IPS DF 6.9 (cell line): ENCODE results near the gene HM13.
"Not testable (repeated sequence)": the region's sequence is repeated elsewhere in the genome, so short reads cannot be mapped to it uniquely, and the experiment has no call there.

Source experiments
- DNase-seq: peaks from one replicate; pipeline ENCODE4 v3.0.0-alpha.2; 2013; ENCODE audit warnings: low read depth, low spot score
- H3K27ac ChIP-seq: one replicate; pipeline ENCODE4 v1.5.1; 2013; ENCODE audit warnings: low read length, control low read depth
- H3K27me3 ChIP-seq: 2 replicates; pipeline ENCODE4 v1.6.1; 2013; ENCODE audit warnings: mild to moderate bottlenecking, low read length; ENCODE audit not compliant: control insufficient read depth, insufficient read depth
- H3K36me3 ChIP-seq: 2 replicates; pipeline ENCODE4 v1.6.1; 2013; ENCODE audit warnings: low read length; ENCODE audit not compliant: control insufficient read depth, insufficient read depth
- H3K4me1 ChIP-seq: 2 replicates; pipeline ENCODE4 v1.6.1; 2013; ENCODE audit warnings: low read length; ENCODE audit not compliant: control insufficient read depth, insufficient read depth
- H3K4me3 ChIP-seq: 2 replicates; pipeline ENCODE4 v1.5.1; 2013; ENCODE audit warnings: mild to moderate bottlenecking, low read length
- H3K9me3 ChIP-seq: 2 replicates; pipeline ENCODE4 v1.6.1; 2013; ENCODE audit warnings: low read length, inconsistent platforms; ENCODE audit not compliant: control insufficient read depth, insufficient read depth
- WGBS: extraction: QIAGEN DNeasy Blood & Tissue Kit; methylation state at CpG from one replicate; pipeline ENCODE4 v1.1.7; 2013; ENCODE audit warnings: mixed read lengths, missing lambda C conversion rate; ENCODE audit not compliant: insufficient read length, insufficient coverage; 5-methylcytosine and 5-hydroxymethylcytosine counted together

Gene HM13

GRCh38 chr20:31484001-31484400 is 30.2 kb upstream of the HM13 start:
- H3K27ac ChIP-seq, result no peak overlapping the region
- no peaks in the 10 kb centered on the region for H3K36me3 ChIP-seq
- no peak overlapping the region; the same call in 1 of the 2 replicates for H3K4me3 ChIP-seq
- H3K27me3 ChIP-seq, result no peaks in the 10 kb centered on the region
- no peaks in the 10 kb centered on the region; the same call in 1 of the 2 replicates for H3K9me3 ChIP-seq
- H3K4me1 ChIP-seq, result no peaks in the 10 kb centered on the region
- DNase-seq, result no peak
- no CpG with 5 or more reads among the region's 36 CpGs for WGBS

- no peaks in the 10 kb centered on the region for H3K27me3 ChIP-seq
- H3K9me3 ChIP-seq, result no peaks in the 10 kb centered on the region; the same call in 1 of the 2 replicates
- no peaks in the 10 kb centered on the region for H3K36me3 ChIP-seq
- H3K27ac ChIP-seq, result no peak overlapping the region
- no CpG with 5 or more reads among the region's 31 CpGs for WGBS
- no peaks in the 10 kb centered on the region for H3K4me1 ChIP-seq
- no peak overlapping the region for H3K4me3 ChIP-seq
- no peak for DNase-seq
Measured at GRCh38 chr20:31485450-31486339, 28.5 kb upstream of the HM13 start.

GRCh38 chr20:31488115-31488514 is 26.1 kb upstream of the HM13 start:
- H3K36me3 ChIP-seq, result no peaks in the 10 kb centered on the region
- no peak for DNase-seq
- no peaks in the 10 kb centered on the region for H3K4me1 ChIP-seq
- H3K27me3 ChIP-seq, result no peaks in the 10 kb centered on the region
- H3K4me3 ChIP-seq, result no peak overlapping the region
- no peaks in the 10 kb centered on the region; the same call in 1 of the 2 replicates for H3K9me3 ChIP-seq
- H3K27ac ChIP-seq, result no peak overlapping the region
- WGBS, result no CpG with 5 or more reads among the region's 2 CpGs

GRCh38 chr20:31489152-31489551 is 25.1 kb upstream of the HM13 start:
- Histone ChIP-seq H3K9me3 (no peaks in the 10 kb centered on the region; the same call in 1 of the 2 replicates), H3K4me1 (no peaks in the 10 kb centered on the region), H3K27ac (no peak overlapping the region), H3K36me3 (no peaks in the 10 kb centered on the region), H3K4me3 (no peak overlapping the region), H3K27me3 (no peaks in the 10 kb centered on the region)
- no CpG with 5 or more reads among the region's 3 CpGs for WGBS
- no peak for DNase-seq

- Histone ChIP-seq H3K27me3 (no peaks in the 10 kb centered on the region), H3K27ac (no peak overlapping the region), H3K4me1 (no peaks in the 10 kb centered on the region), H3K9me3 (no peaks in the 10 kb centered on the region; the same call in 1 of the 2 replicates), H3K36me3 (no peaks in the 10 kb centered on the region), H3K4me3 (no peak overlapping the region)
- no peak for DNase-seq
- no CpG with 5 or more reads among the region's 3 CpGs for WGBS
Measured at GRCh38 chr20:31490752-31491151, 23.5 kb upstream of the HM13 start.

- no peaks in the 10 kb centered on the region for H3K9me3 ChIP-seq
- no peaks in the 10 kb centered on the region for H3K36me3 ChIP-seq
- no peak overlapping the region for H3K27ac ChIP-seq
- no peak for DNase-seq
- H3K4me1 ChIP-seq, result no peaks in the 10 kb centered on the region
- no peak overlapping the region for H3K4me3 ChIP-seq
- no CpG with 5 or more reads among the region's 2 CpGs for whole genome bisulfite sequencing
- no peaks in the 10 kb centered on the region for H3K27me3 ChIP-seq
Measured at GRCh38 chr20:31494131-31494530, 20.1 kb upstream of the HM13 start.

- Histone ChIP-seq H3K36me3 (no peaks in the 10 kb centered on the region), H3K27ac (no peak overlapping the region), H3K4me3 (no peak overlapping the region), H3K4me1 (no peaks in the 10 kb centered on the region), H3K27me3 (no peaks in the 10 kb centered on the region), H3K9me3 (no peaks in the 10 kb centered on the region; the same call in 1 of the 2 replicates)
- DNase-seq, result no peak
- WGBS, result no CpG with 5 or more reads among the region's 15 CpGs
Measured at GRCh38 chr20:31496761-31497295, 17.4 kb upstream of the HM13 start.

- no peaks in the 10 kb centered on the region for H3K36me3 ChIP-seq
- no peaks in the 10 kb centered on the region; the same call in 1 of the 2 replicates for H3K9me3 ChIP-seq
- no peaks in the 10 kb centered on the region for H3K27me3 ChIP-seq
- no peak for DNase-seq
- H3K27ac ChIP-seq, result no peak overlapping the region
- no CpG with 5 or more reads among the region's 6 CpGs for WGBS
- H3K4me1 ChIP-seq, result no peaks in the 10 kb centered on the region
- H3K4me3 ChIP-seq, result no peak overlapping the region
Measured at GRCh38 chr20:31497838-31498540, 16.3 kb upstream of the HM13 start.

GRCh38 chr20:31500527-31500926 is 13.7 kb upstream of the HM13 start:
- no CpG with 5 or more reads among the region's 1 CpG for WGBS
- H3K27ac ChIP-seq, result no peak overlapping the region
- H3K9me3 ChIP-seq, result no peaks in the 10 kb centered on the region; the same call in 1 of the 2 replicates
- no peaks in the 10 kb centered on the region for H3K27me3 ChIP-seq
- H3K4me3 ChIP-seq, result no peak overlapping the region
- H3K4me1 ChIP-seq, result no peaks in the 10 kb centered on the region
- H3K36me3 ChIP-seq, result no peaks in the 10 kb centered on the region
- no peak for DNase-seq

- H3K27ac ChIP-seq, H3K4me1 ChIP-seq, H3K36me3 ChIP-seq, H3K4me3 ChIP-seq, H3K27me3 ChIP-seq, H3K9me3 ChIP-seq: not testable (repeated sequence)
- no CpG with 5 or more reads among the region's 20 CpGs for whole genome bisulfite sequencing
- DNase-seq, result peak; percentile 84
Measured at GRCh38 chr20:31502884-31503673, 11.2 kb upstream of the HM13 start.
